HG03135 (cell line): ENCODE data around the gene CDKN2AIP.

Experiments used
- ATAC-seq: cut with Tn5 transposase; IDR thresholded peaks from one replicate; pipeline ENCODE4 v1.9.1; 2021; ENCODE audit warnings: mild to moderate bottlenecking, moderate library complexity; ENCODE audit not compliant: unreplicated experiment

CDKN2AIP gene

DNA sequence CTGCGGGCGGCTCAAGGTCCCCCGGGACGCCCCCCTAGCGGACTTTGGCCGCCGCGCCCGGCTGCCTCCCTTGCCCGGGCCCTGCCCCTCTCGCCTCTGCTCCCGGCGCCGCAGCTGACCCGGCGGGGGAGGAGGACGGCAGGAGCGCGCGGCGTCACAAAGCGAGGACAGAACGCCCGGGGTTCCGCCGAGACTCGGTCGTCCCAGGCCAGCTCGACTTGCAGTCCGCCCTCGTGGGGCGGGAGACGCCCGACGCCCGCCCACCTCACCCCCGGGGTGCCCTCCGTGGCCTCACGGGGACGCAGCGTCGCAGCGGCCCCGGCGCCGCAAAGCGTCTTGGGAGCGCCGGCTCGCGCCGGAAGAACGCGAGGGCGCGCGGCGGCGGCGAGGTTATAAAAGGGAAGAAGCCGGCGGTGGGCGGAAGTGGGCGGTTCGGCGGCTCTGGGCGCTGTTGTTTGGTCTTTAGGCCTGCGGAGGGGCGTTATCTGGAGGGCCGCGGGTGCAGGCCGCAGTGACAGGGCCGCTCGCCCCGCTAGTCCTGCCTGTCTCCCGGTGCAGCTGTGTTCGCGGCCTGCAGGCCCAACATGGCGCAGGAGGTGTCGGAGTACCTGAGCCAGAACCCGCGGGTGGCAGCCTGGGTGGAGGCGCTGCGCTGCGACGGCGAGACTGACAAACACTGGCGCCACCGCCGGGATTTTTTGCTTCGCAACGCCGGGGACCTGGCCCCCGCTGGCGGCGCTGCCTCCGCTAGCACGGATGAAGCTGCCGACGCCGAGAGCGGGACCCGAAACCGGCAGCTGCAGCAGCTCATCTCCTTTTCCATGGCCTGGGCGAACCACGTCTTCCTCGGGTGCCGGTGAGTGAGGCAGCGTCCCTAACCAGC is at the start of gene CDKN2AIP:
CDKN2AIP (plus strand) TSS at position 423 of the 883 bp plus-strand sequence; CDS start at position 585, 162 bp downstream.
- ATAC-seq = peak; percentile 88

DNA sequence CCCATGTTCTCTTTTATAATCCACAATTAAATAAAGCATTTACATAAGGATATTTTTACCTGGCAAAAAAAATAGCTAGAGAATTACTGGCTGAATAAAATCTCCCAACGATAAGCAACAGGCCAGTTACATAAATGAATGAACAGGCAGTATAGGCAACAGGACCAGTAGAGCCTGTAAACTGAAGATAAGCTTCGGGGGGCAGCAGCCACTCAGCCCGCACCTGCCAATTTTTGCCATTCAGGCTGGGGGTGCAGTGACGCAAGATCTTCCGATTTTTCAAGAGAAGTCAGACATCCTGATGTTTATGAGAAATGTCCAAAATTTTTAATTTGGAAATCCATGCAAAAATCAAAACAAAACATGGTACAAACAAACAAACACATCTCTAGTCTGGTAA is 49.0 kb upstream of the CDKN2AIP start:
- ATAC-seq = no peak

DNA sequence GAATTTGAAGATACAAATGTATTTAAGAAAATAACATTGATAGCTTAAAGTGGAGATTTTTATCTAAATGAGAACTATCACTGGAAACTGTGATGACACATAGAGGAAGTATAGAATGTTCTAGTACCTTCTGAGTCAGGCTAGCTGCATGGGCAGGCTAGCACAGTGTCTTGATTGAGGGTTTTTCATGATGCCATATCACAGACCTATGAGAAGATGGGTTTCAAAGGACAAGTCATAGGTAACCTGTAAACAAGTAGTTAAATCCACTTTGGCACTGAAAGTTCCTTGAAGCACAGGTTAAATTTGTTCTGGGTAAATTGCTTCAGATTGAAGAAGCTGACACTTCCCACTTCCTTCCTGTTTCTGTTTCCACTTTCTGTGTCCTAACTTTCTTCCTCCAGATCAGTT is 48.2 kb upstream of the CDKN2AIP start:
- no peak for ATAC-seq

GRCh38 chr4:183397741-183398297 is 46.6 kb upstream of the CDKN2AIP start:
- no peak for ATAC-seq

- peak; percentile 93 for ATAC-seq
Observed at GRCh38 chr4:183398298-183399125, 45.9 kb upstream of the CDKN2AIP start.

- ATAC-seq = no peak
Observed at GRCh38 chr4:183399126-183399522, 45.3 kb upstream of the CDKN2AIP start.

- ATAC-seq = no peak
Observed at GRCh38 chr4:183399616-183400015, 44.8 kb upstream of the CDKN2AIP start.

GRCh38 chr4:183400035-183400434 is 44.4 kb upstream of the CDKN2AIP start:
- no peak for ATAC-seq

DNA sequence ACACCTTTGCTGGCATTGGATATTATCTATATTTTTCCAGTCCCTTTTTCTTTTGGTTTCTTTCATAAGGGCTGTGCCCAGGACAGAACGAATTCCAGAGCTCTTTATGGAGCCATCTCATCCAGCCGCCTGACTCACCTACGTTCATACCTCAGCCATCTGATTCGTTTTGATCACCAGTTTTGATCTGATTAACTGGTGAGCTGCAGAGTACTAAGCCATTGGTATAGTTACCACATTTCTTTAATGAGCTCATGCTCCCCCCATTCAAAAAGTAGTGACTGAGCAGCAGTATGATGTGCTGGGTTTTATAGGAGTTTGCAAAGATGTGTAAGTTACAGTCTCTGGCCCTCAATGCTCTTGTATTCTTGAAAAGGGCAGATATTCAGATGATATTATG is 43.0 kb upstream of the CDKN2AIP start:
- ATAC-seq = no peak

- no peak for ATAC-seq
Observed at GRCh38 chr4:183402771-183403170, 41.7 kb upstream of the CDKN2AIP start.

- no peak for ATAC-seq
Observed at GRCh38 chr4:183403486-183403885, 41.0 kb upstream of the CDKN2AIP start.

DNA sequence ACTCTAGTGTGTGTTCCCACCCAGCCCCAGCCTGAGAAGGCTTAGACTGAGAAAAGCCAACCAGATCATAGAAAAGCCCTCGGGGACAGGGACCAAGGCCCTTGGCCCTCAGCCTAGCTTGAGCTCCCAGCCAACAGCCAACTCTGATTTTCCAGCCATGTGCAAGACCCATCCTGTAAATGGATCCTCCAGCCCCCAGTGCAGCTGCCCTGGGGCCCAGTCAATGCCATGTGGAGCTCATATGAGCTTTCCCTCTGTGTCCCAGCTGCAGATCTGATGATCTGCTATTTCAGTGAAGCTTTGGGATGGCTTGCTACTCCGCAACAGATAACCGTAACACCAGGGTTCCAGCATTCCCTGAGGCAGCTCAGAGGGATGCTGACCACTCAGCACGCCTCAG is 40.5 kb upstream of the CDKN2AIP start:
- no peak for ATAC-seq

GRCh38 chr4:183405303-183405702 is 39.1 kb upstream of the CDKN2AIP start:
- ATAC-seq = no peak

GRCh38 chr4:183407128-183407585 is 37.3 kb upstream of the CDKN2AIP start:
- peak; percentile 87 for ATAC-seq

DNA sequence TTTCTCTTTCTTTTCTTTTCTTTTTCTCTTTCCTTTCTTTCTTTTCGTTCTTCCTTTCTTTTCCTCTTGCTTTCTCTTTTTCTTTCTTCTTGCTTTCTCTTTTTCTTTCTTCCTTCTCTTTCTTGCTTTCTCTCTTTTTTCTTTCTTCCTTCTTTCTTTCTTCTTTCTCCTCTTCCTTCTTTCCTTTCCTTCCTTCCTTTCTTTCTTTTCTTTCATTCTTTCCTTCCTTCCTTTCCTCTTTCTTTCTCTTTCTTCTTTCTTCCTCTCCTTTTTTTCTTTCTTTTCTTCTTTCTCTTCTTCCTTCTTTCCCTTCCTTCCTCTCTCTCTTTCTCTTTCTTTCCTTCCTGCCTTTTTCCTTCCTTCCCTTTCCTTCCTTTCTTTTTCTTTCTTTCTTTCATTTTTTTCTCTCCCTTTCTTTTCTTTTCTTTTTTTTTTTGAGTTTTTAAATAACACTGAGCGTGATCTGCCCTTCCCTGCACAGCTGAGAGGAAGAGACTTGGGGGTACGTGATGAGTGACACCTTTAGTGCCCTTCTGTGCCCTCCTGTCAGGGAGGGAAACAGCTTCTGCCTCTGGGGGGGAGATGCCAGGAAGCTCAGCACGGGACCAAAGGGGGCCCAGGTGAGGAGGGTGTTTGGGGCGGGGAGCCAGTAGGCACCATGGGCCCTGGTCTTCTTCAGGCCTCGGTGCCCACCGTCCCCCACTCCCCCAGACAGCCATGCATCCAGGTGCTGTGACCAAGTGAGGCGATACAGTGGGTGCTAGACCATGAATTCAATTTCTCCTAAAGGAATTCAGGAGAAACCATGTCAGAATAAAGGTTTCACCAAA is 36.6 kb upstream of the CDKN2AIP start:
- no peak for ATAC-seq

DNA sequence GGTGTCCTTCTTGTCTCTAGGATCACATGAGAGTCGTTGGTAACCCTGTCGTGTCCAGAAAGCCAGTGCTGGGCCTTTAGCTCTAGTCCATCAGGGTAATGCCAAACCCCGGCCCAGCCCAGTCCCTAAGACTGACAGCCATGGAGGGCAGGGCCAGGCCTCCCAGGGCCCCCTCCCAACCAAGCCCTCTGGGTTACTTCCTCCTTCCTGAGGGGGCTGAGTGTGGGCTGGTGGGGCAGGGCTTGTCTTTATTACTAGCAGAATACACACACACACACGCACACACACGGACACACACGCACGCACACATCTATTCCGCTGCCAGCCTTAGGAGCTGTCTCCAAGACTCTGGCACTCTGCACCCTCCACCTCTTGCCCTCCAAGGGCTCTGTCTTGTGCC is 35.6 kb upstream of the CDKN2AIP start:
- ATAC-seq = no peak

DNA sequence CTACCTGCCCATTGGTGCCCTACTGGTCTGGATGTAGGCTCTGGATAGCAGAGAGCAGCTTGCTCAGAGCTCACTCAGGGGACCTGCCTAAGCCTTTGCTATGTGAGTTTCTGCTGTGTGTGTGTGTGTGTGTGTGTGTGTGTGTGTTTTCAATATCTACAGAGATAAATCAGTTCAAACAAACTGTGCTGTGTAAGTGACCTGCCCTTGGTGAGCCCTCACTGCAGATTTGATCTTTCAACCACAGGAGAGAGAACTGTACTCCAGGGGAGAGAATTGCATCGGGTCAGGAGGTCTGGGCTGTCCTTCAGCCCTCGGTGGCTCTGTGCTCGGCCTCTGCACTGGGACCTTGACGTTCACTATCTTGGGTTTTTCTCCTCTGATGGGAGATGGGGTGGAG is 35.0 kb upstream of the CDKN2AIP start:
- no peak for ATAC-seq

DNA sequence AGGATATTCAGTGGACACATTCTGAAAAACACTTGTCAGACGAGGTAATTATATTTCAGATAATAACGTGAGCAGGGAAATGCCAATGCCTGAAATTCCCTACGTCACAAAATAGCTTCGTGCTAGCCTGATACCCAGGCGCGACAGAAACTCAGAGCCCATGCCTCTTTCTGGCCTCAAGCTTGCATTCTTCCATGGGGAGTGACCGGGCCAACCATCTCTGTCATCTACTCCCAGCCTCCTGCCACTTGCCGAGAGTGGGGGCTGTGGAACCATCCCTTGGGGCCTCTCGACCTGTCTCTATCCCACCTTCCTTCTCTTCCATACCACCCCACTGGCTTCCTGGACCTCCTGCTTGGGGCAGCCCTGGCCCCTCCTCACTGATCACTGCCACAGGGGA is 34.5 kb upstream of the CDKN2AIP start:
- no peak for ATAC-seq

GRCh38 chr4:183411291-183411861 is 33.1 kb upstream of the CDKN2AIP start:
- ATAC-seq = peak; percentile 64

DNA sequence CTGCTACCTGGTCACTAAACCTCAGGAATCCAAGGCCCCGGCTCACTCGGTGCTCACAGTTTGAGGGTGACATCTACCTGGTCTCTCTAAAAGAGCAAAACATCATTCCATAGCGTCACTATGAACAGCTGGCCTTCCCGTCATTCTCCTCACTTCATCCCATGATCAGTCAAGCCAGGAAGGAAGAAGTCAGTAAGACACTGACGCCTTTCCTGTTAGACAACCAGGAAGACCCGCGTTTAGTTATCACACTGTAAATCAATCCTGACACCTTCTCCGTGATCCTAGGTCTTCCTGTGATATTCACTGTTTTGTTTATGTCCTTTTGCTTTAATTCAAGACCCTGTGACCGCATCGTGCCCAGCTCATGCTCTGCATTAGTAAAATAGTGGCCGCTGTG is 31.6 kb upstream of the CDKN2AIP start:
- ATAC-seq = no peak
